ENCODE results near the gene HSF2.
A peak's percentile ranks its signal among the peaks of the same experiment; 100 is the strongest.

HSF2 gene

GRCh38 chr6:122471107-122472021, 71.9 kb downstream of the HSF2 start, which contains the start of gene SERINC1:
Gene SERINC1 (minus strand): TSS chr6:122471807. CDS start chr6:122471737, 70 bp downstream.
- Histone ChIP-seq H4K20me1 (ENCODE audit: insufficient read depth, low read length) (peaks cover 19% of the 10 kb centered on the region), H3K9me3 (ENCODE audit: insufficient read depth, low read length, severe bottlenecking) (no peaks in the 10 kb centered on the region), H3K79me2 (ENCODE audit: insufficient read depth, low read length) (peaks cover 62% of the 10 kb centered on the region)

GRCh38 chr6:122472022-122472340, 72.5 kb downstream of the HSF2 start:
- peak overlapping the region; percentile 92 for H3K27ac ChIP-seq (ENCODE audit: low read length)
- peak; percentile 56 for ATAC-seq (ENCODE audit: insufficient read depth, low read depth)

More at GRCh38 chr6:122471107-122472021, 71.9 kb downstream of the HSF2 start, which contains the start of gene SERINC1:
- ATAC-seq (ENCODE audit: insufficient read depth, low read depth), result peak; percentile 98
- Histone ChIP-seq H3K9ac (ENCODE audit: low read depth, low read length) (peak within 1 kb of the TSS; percentile 75), H3K36me3 (ENCODE audit: insufficient read depth, low read length) (peaks cover 3% of the 10 kb centered on the region; the same call in 1 of the 2 replicates), H3K27ac (ENCODE audit: low read length) (peak within 1 kb of the TSS; percentile 92), H3K4me2 (ENCODE audit: insufficient read depth, low read length) (peak within 1 kb of the TSS; percentile 69), H2AFZ (ENCODE audit: low read depth, low read length) (peak within 1 kb of the TSS; percentile 91), H3K4me3 (ENCODE audit: low read depth in 1 of 2, low read length in 2 of 2) (peak within 1 kb of the TSS; percentile 71 to 78), H3K4me1 (ENCODE audit: insufficient read depth, low read length) (peaks cover 23% of the 10 kb centered on the region), H3K27me3 (ENCODE audit: insufficient read depth, low read length, poor library complexity) (no peaks in the 10 kb centered on the region)
- TF ChIP-seq CTCF (IDR thresholded peaks at IDR 0.05; ENCODE audit: borderline replicate concordance, extremely low read depth, low read length, poor library complexity, severe bottlenecking) (peak; percentile 4), EZH2 (IDR thresholded peaks at IDR 0.05; ENCODE audit: borderline replicate concordance, low read depth, low read length, severe bottlenecking) (no peak)
- DNase-seq, result peak; percentile 92

GRCh38 chr6:122476131-122476530, 76.7 kb downstream of the HSF2 start:
- ATAC-seq (ENCODE audit: insufficient read depth, low read depth), result no peak
- no peaks in the 10 kb centered on the region for H3K9me3 ChIP-seq (ENCODE audit: insufficient read depth, low read length, severe bottlenecking)
- H3K79me2 ChIP-seq (ENCODE audit: insufficient read depth, low read length), result peaks cover 15% of the 10 kb centered on the region
- H4K20me1 ChIP-seq (ENCODE audit: insufficient read depth, low read length), result no peaks in the 10 kb centered on the region
- H3K36me3 ChIP-seq (ENCODE audit: insufficient read depth, low read length), result no peaks in the 10 kb centered on the region; the same call in 1 of the 2 replicates
- H3K27ac ChIP-seq (ENCODE audit: low read length), result no peak overlapping the region
- TF ChIP-seq CTCF (IDR thresholded peaks at IDR 0.05; ENCODE audit: borderline replicate concordance, extremely low read depth, low read length, poor library complexity, severe bottlenecking) (peak; percentile 55), EZH2 (IDR thresholded peaks at IDR 0.05; ENCODE audit: borderline replicate concordance, low read depth, low read length, severe bottlenecking) (no peak)
- H3K4me1 ChIP-seq (ENCODE audit: insufficient read depth, low read length), result peaks cover 10% of the 10 kb centered on the region
- no peaks in the 10 kb centered on the region for H3K27me3 ChIP-seq (ENCODE audit: insufficient read depth, low read length, poor library complexity)
- no peak overlapping the region for H2AFZ ChIP-seq (ENCODE audit: low read depth, low read length)
- no peak overlapping the region for H3K4me3 ChIP-seq (ENCODE audit: low read depth in 1 of 2, low read length in 2 of 2)
- no peak for DNase-seq
- H3K9ac ChIP-seq (ENCODE audit: low read depth, low read length), result no peak overlapping the region
- no peak overlapping the region for H3K4me2 ChIP-seq (ENCODE audit: insufficient read depth, low read length)

More at GRCh38 chr6:122472022-122472340, 72.5 kb downstream of the HSF2 start:
- H3K4me2 ChIP-seq (ENCODE audit: insufficient read depth, low read length), result peak overlapping the region; percentile 59; the same call in 1 of the 2 replicates
- H3K36me3 ChIP-seq (ENCODE audit: insufficient read depth, low read length), result peaks cover 3% of the 10 kb centered on the region; the same call in 1 of the 2 replicates
- H3K79me2 ChIP-seq (ENCODE audit: insufficient read depth, low read length), result peaks cover 56% of the 10 kb centered on the region
- TF ChIP-seq CTCF (IDR thresholded peaks at IDR 0.05; ENCODE audit: borderline replicate concordance, extremely low read depth, low read length, poor library complexity, severe bottlenecking) (no peak), EZH2 (IDR thresholded peaks at IDR 0.05; ENCODE audit: borderline replicate concordance, low read depth, low read length, severe bottlenecking) (no peak)
- peak overlapping the region; percentile 75 for H3K9ac ChIP-seq (ENCODE audit: low read depth, low read length)
- no peaks in the 10 kb centered on the region for H3K27me3 ChIP-seq (ENCODE audit: insufficient read depth, low read length, poor library complexity)
- peaks cover 23% of the 10 kb centered on the region for H3K4me1 ChIP-seq (ENCODE audit: insufficient read depth, low read length)
- H3K9me3 ChIP-seq (ENCODE audit: insufficient read depth, low read length, severe bottlenecking), result no peaks in the 10 kb centered on the region
- DNase-seq, result no peak
- peak overlapping the region; percentile 91 for H2AFZ ChIP-seq (ENCODE audit: low read depth, low read length)
- H4K20me1 ChIP-seq (ENCODE audit: insufficient read depth, low read length), result peaks cover 14% of the 10 kb centered on the region
- peak overlapping the region; percentile 71 to 78 for H3K4me3 ChIP-seq (ENCODE audit: low read depth in 1 of 2, low read length in 2 of 2)
